Stimulated activated CD8-positive, alpha-beta memory T cell treated with anti-CD3 and anti-CD28 coated beads, Interleukin-4, amount 100 ng/mL, for 1 hour (primary cell): ENCODE measurements around the gene PRKCA.

Experiments used
- DNase-seq, 2 donors: peaks; one replicate each; pipeline ENCODE4 v3.0.0-alpha.2; 2020; ENCODE audit warnings: low read depth in 2 of 2, low spot score in 1 of 2

Gene PRKCA

GRCh38 chr17:66847704-66848103 is 545.3 kb downstream of the PRKCA start:
- no peak for DNase-seq

DNA sequence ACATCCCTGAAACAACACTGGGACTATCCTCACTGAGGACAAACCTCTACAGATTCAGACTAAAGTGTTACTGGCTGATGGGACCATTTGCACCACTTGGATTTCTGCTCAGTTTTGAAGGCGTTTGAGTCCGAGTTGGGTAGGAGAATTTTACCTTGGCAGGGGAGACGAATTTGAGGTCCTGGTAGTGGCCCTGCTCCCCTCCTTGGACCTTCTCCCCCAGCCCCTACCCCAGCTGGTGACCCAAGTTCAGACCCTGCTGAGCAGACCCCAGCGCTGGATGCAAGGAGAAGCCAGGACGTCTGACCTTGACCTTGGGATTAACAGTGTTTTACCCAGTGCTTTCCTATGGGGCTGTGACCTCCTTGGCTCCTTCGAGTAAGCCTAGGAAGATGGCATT is 546.1 kb downstream of the PRKCA start:
- DNase-seq: no peak

- DNase-seq: no peak
Observed at GRCh38 chr17:66849032-66849655, 546.7 kb downstream of the PRKCA start.

DNA sequence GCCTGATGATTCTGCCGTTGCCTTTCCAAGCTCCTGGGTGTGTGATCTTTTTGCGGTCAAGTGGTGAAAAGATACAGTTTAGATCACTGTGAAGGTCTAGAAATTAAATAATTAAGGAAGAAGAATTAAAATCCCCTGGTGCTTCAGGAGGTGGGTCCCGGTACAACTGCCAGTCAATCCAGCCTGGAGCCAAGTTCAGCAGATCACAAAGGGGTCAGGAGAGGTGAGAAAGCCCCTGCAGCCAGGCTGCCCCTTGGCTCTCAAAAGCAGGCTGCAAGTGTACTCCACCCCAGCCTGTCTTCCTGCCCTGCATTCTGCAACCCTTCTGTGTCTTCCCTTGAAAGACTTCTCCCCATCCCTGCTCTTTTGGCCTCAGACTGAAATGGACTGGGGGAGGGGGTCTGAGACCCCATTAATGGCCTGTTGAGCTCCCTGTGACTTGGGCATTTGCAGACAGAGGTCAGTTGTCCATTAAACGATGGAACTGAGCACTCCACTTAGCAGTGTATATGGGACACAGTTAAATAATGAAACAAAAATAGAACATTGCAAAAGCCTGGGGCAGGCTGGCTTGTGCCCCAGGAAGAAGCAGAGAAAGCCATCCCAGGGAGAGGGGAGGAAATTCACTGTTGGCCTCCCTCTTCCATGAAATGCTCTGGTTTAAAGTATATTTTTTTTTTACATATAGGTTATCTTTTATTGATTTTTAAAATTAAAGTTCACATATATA is 547.6 kb downstream of the PRKCA start:
- DNase-seq: no peak

- DNase-seq: no peak
Observed at GRCh38 chr17:66850692-66851091, 548.3 kb downstream of the PRKCA start.

DNA sequence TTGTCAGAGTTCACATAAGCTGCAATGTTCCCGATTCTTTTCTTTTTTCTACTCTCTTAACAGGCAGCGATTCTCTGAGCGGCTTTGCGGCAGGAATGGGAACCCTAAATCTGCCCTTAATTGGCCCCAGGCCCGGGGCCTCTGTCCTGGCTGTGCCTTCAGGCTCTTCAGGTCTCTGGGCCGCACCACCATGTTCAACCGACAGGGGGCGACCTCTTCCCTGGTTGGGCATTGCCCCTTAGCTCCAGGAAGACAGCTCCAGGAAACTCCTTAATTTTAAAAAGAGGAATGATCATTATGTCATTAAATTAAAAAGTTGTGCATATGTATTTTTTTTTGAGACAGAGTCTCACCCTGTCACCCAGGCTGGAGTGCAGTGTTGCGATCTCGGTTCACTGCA is 552.8 kb downstream of the PRKCA start:
- no peak for DNase-seq

- no peak for DNase-seq
Observed at GRCh38 chr17:66858226-66859083, 556.0 kb downstream of the PRKCA start.

- DNase-seq: no peak
Observed at GRCh38 chr17:66859353-66859752, 556.9 kb downstream of the PRKCA start.

- no peak for DNase-seq
Observed at GRCh38 chr17:66860204-66860603, 557.8 kb downstream of the PRKCA start.
